ENCODE results near the gene GPR107.
A peak's percentile ranks its signal among the peaks of the same experiment; 100 is the strongest.

Gene GPR107

GRCh38 chr9:130023144-130023787, 30.4 kb upstream of the GPR107 start:
- no peak for TF ChIP-seq CTCF (conservative IDR thresholded peaks at IDR 0.05; ENCODE audit: low read depth, low read length)
- Histone ChIP-seq H3K4me2 (peak overlapping the region; percentile 45), H3K27me3 (ENCODE audit: insufficient read depth, low read depth) (no peaks in the 10 kb centered on the region), H3K27ac (peak overlapping the region; percentile 52), H3K9ac (peak overlapping the region; percentile 2; the same call in 1 of the 2 replicates), H4K20me1 (ENCODE audit: insufficient read depth) (no peaks in the 10 kb centered on the region), H3K79me2 (ENCODE audit: insufficient read depth, low read depth) (peaks cover 81% of the 10 kb centered on the region), H2AFZ (ENCODE audit: low read depth) (no peak overlapping the region), H3K4me3 (IDR thresholded peaks at IDR 0.05; ENCODE audit: insufficient read depth, low read depth, low read length) (no peak overlapping the region), H3K36me3 (ENCODE audit: insufficient read depth) (no peaks in the 10 kb centered on the region), H3K4me1 (ENCODE audit: low read depth, poor library complexity, severe bottlenecking) (peaks cover 82% of the 10 kb centered on the region)

GRCh38 chr9:130023994-130024596, 29.6 kb upstream of the GPR107 start:
- no peak overlapping the region for H2AFZ ChIP-seq (ENCODE audit: low read depth)
- no peaks in the 10 kb centered on the region for H4K20me1 ChIP-seq (ENCODE audit: insufficient read depth)
- H3K9ac ChIP-seq = no peak overlapping the region
- no peaks in the 10 kb centered on the region for H3K36me3 ChIP-seq (ENCODE audit: insufficient read depth)
- no peak for TF ChIP-seq CTCF (conservative IDR thresholded peaks at IDR 0.05; ENCODE audit: low read depth, low read length)
- H3K4me3 ChIP-seq (IDR thresholded peaks at IDR 0.05; ENCODE audit: insufficient read depth, low read depth, low read length) = no peak overlapping the region
- H3K4me1 ChIP-seq (ENCODE audit: low read depth, poor library complexity, severe bottlenecking) = peaks cover 76% of the 10 kb centered on the region
- H3K27ac ChIP-seq = peak overlapping the region; percentile 52; the same call in 1 of the 2 replicates
- peaks cover 84% of the 10 kb centered on the region for H3K79me2 ChIP-seq (ENCODE audit: insufficient read depth, low read depth)
- no peaks in the 10 kb centered on the region for H3K27me3 ChIP-seq (ENCODE audit: insufficient read depth, low read depth)
- peak overlapping the region; percentile 45; the same call in 1 of the 2 replicates for H3K4me2 ChIP-seq

DNA sequence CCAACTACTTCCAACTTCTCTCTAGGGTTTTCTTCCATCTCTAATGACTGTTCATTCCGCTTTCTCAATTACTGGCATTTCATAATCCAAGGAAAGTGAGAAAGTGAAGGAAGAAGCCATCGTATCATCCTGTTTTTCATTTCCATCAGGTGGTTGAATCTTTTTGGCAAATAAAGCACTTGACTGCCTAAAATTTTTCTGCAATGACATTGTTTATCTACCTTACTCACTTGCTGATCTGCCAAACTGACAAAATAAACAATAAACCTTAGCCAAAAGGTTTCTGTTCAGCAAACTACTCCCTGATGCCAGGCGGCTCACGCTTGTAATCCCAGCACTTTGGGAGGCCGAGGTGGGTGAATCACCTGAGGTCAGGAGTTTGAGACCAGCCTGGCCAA, 29.1 kb upstream of the GPR107 start:
- Histone ChIP-seq H3K36me3 (ENCODE audit: insufficient read depth) (no peaks in the 10 kb centered on the region), H3K4me3 (IDR thresholded peaks at IDR 0.05; ENCODE audit: insufficient read depth, low read depth, low read length) (no peak overlapping the region), H3K27ac (no peak overlapping the region), H3K4me1 (ENCODE audit: low read depth, poor library complexity, severe bottlenecking) (peaks cover 81% of the 10 kb centered on the region), H3K9ac (no peak overlapping the region), H4K20me1 (ENCODE audit: insufficient read depth) (no peaks in the 10 kb centered on the region), H2AFZ (ENCODE audit: low read depth) (no peak overlapping the region), H3K4me2 (no peak overlapping the region), H3K27me3 (ENCODE audit: insufficient read depth, low read depth) (no peaks in the 10 kb centered on the region), H3K79me2 (ENCODE audit: insufficient read depth, low read depth) (peaks cover 84% of the 10 kb centered on the region)
- no peak for TF ChIP-seq CTCF (conservative IDR thresholded peaks at IDR 0.05; ENCODE audit: low read depth, low read length)

DNA sequence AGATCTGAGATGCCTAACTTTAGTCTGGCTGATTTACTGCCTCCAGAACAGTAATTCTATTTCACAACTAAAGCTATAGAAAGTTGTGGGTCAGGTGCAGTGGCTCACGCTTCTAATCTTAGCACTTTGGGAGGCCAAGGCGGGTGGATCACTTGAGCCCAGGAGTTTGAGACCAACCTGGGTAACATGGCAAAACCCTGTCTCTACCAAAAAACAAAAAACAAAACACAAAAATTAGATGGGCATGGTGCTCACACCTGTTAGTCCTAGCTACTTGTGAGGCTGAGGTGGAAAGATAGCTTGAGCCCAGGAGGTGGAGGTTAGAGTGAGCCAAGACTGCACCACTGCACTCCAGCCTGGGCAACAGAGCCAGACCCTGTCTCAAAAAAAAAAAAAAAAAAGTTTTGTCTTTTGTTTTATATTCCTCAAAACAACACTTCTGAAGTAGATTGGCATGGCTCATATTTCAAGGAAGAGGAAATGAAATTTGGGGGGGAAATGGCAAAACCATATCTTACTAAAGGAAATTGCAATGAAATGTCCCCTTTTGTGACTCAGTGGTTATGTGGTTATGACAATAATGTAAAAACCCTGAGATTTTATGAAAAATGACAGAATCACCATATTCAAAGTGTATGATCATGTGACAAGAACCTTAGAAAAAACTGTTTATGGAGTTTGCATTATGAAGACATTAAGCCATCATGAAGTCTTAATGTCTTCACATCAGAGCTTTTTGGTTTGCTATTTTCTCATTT, 26.9 kb upstream of the GPR107 start:
- H3K9ac ChIP-seq = no peak overlapping the region
- peaks cover 93% of the 10 kb centered on the region for H3K79me2 ChIP-seq (ENCODE audit: insufficient read depth, low read depth)
- H3K27ac ChIP-seq = peak overlapping the region; percentile 2; the same call in 1 of the 2 replicates
- H3K36me3 ChIP-seq (ENCODE audit: insufficient read depth) = no peaks in the 10 kb centered on the region
- peak overlapping the region; percentile 23 for H3K4me2 ChIP-seq
- no peak overlapping the region for H3K4me3 ChIP-seq (IDR thresholded peaks at IDR 0.05; ENCODE audit: insufficient read depth, low read depth, low read length)
- no peak overlapping the region for H2AFZ ChIP-seq (ENCODE audit: low read depth)
- H3K4me1 ChIP-seq (ENCODE audit: low read depth, poor library complexity, severe bottlenecking) = peaks cover 85% of the 10 kb centered on the region
- H4K20me1 ChIP-seq (ENCODE audit: insufficient read depth) = no peaks in the 10 kb centered on the region
- no peaks in the 10 kb centered on the region for H3K27me3 ChIP-seq (ENCODE audit: insufficient read depth, low read depth)
- TF ChIP-seq CTCF (conservative IDR thresholded peaks at IDR 0.05; ENCODE audit: low read depth, low read length) = no peak

Data from KMS-11 (cell line).